Panc1 (cell line): Measurements from ENCODE around the gene RPE. TPM values are rescaled to one million over a fixed set of nuclear protein-coding genes. Genes with fewer than 3 reads are reported as not detected.

Source experiments
- ATAC-seq: fragments of 200-7000 bp; cut with Tn5 transposase; 2 replicates; pipeline ENCODE4 v1.9.1; 2020; ENCODE audit warnings: mild to moderate bottlenecking, moderate library complexity
- BruUV-seq: library from RNA; stranded (reverse); fragments of 400-500 nt; replicated peaks from 2 replicates; lab custom pipeline; 2021; lab: Mats Ljungman, UMichigan
- CTCF ChIA-PET: fragments of 300-600 bp; sonication (Branson Sonifier 250); formaldehyde crosslinking; loops from one replicate; lab custom pipeline; 2022; ENCODE audit warnings: antibody characterized with exemption; lab: Charles Lee
- POLR2A ChIA-PET: fragments of 300-600 bp; sonication (Branson Sonifier 250); formaldehyde crosslinking; loops from one replicate; lab custom pipeline; 2022; ENCODE audit warnings: antibody characterized with exemption; lab: Charles Lee
- DNase-seq: peaks from one replicate; pipeline ENCODE4 v3.0.0-alpha.2; 2010; ENCODE audit warnings: low read depth, low spot score
- H3K27ac ChIP-seq: 2 replicates; pipeline ENCODE4 v1.5.1; 2011; ENCODE audit warnings: mild to moderate bottlenecking, low read length, inconsistent platforms
- H3K27me3 ChIP-seq: fragments of 200-500 bp; sonication (Bioruptor generic); 2 replicates; pipeline ENCODE4 v1.6.0; 2014; ENCODE audit warnings: low read length, inconsistent platforms; ENCODE audit not compliant: control insufficient read depth, insufficient read depth
- H3K36me3 ChIP-seq: fragments of 200-500 bp; sonication (Bioruptor generic); 2 replicates; pipeline ENCODE4 v1.5.1; 2014; ENCODE audit warnings: inconsistent platforms, mild to moderate bottlenecking, low read length, moderate library complexity; ENCODE audit not compliant: control insufficient read depth, insufficient read depth
- H3K4me1 ChIP-seq: 2 replicates; pipeline ENCODE4 v1.5.1; 2011; ENCODE audit warnings: inconsistent platforms, mild to moderate bottlenecking, low read length, moderate library complexity; ENCODE audit not compliant: control insufficient read depth, insufficient read depth
- H3K4me3 ChIP-seq, 2 experiments: 2 replicates each; pipeline ENCODE4 v1.5.1; 2011 to 2012; ENCODE audit warnings: low read depth in 2 of 2, low read length in 2 of 2, mild to moderate bottlenecking in 2 of 2, inconsistent platforms in 1 of 2, moderate library complexity in 1 of 2
- H3K9me3 ChIP-seq: fragments of 200-500 bp; sonication (Bioruptor generic); 2 replicates; pipeline ENCODE4 v1.5.1; 2014; ENCODE audit warnings: low read depth, mild to moderate bottlenecking, inconsistent platforms, low read length, moderate library complexity; ENCODE audit not compliant: control insufficient read depth, insufficient read depth
- CTCF ChIP-seq: fragments of 450-650 bp; IDR thresholded peaks from 2 replicates; pipeline ENCODE4 v1.5.1; 2017; ENCODE audit warnings: mild to moderate bottlenecking
- POLR2AphosphoS5 ChIP-seq: IDR thresholded peaks from 2 replicates; pipeline ENCODE4 v1.6.1; 2012; ENCODE audit warnings: mild to moderate bottlenecking, low read depth, low read length, moderate library complexity
- REST ChIP-seq, 2 experiments: IDR thresholded peaks; 2 replicates each; pipeline ENCODE4 v1.6.1; 2011 to 2012; ENCODE audit warnings: low read depth in 2 of 2, control low read depth in 1 of 2, low read length in 1 of 2, mild to moderate bottlenecking in 1 of 2, moderate library complexity in 1 of 2; ENCODE audit not compliant: insufficient read depth in 1 of 2
- SIN3A ChIP-seq: IDR thresholded peaks from 2 replicates; pipeline ENCODE4 v1.6.1; 2012; ENCODE audit warnings: low read depth, mild to moderate bottlenecking, low read length, moderate library complexity, borderline replicate concordance; ENCODE audit not compliant: insufficient read depth
- TCF7L2 ChIP-seq: IDR thresholded peaks from 2 replicates; pipeline ENCODE4 v1.6.1; 2011; ENCODE audit warnings: mild to moderate bottlenecking, low read depth, low read length, inconsistent platforms
- in situ Hi-C: cut with HindIII; loops from 2 replicates; pipeline ENCODE4 v1.10.0; 2016; ENCODE audit warnings: low sequenced_read_pairs, low pct_unique_long_range_greater_than_20kb
- intact Hi-C: fragments of 100-400 bp; cut with micrococcal nuclease; formaldehyde crosslinking; loops from one replicate; pipeline ENCODE4 v1.10.0; 2022; ENCODE audit not compliant: unreplicated experiment
- total RNA-seq: library from RNA; stranded (reverse); gene quantifications from one replicate; pipeline ENCODE4 v1.2.1, GENCODE V29; 2021; ENCODE audit not compliant: unreplicated experiment

The RPE gene
- total RNA-seq, 1 experiment from 2014 or later: 100 TPM

GRCh38 chr2:210009126-210009525 lies 6.7 kb downstream of the RPE start:
- Histone ChIP-seq H3K4me1 (peaks cover 11% of the 10 kb centered on the region; the same call in 1 of the 2 replicates), H3K9me3 (no peaks in the 10 kb centered on the region), H3K27ac (no peak overlapping the region), H3K36me3 (peaks cover 15% of the 10 kb centered on the region), H3K4me3 (no peak overlapping the region), H3K27me3 (no peaks in the 10 kb centered on the region)
- ChIA-PET CTCF (no interaction called here), POLR2A (no interaction called here)
- intact Hi-C loops: no loop called here
- in situ Hi-C loops: no loop called here
- no TSS peak for BruUV-seq
- TF ChIP-seq CTCF (no peak), POLR2AphosphoS5 (no peak), TCF7L2 (no peak), REST (IDR thresholded peaks at IDR 0.05; ENCODE audit: insufficient read depth in 1 of 2, low read depth in 2 of 2, low read length in 1 of 2) (no peak), SIN3A (no peak)
- ATAC-seq (no peak), DNase-seq (no peak)

GRCh38 chr2:210009896-210010295 lies 7.5 kb downstream of the RPE start:
- no peaks in the 10 kb centered on the region for H3K27me3 ChIP-seq
- H3K9me3 ChIP-seq: no peaks in the 10 kb centered on the region
- no peak overlapping the region for H3K27ac ChIP-seq
- in situ Hi-C loops (no loop called here), intact Hi-C loops (no loop called here)
- POLR2A ChIA-PET: no interaction called here
- ATAC-seq (no peak), DNase-seq (no peak)
- CTCF ChIA-PET: no interaction called here
- no TSS peak for BruUV-seq
- H3K4me3 ChIP-seq: no peak overlapping the region
- TF ChIP-seq CTCF (no peak), REST (IDR thresholded peaks at IDR 0.05; ENCODE audit: insufficient read depth in 1 of 2, low read depth in 2 of 2, low read length in 1 of 2) (no peak), SIN3A (no peak), POLR2AphosphoS5 (no peak), TCF7L2 (no peak)
- peaks cover 20% of the 10 kb centered on the region for H3K36me3 ChIP-seq
- peaks cover 3% of the 10 kb centered on the region; the same call in 1 of the 2 replicates for H3K4me1 ChIP-seq
